Measurements from ENCODE around the gene MRRF.

Gene MRRF

DNA sequence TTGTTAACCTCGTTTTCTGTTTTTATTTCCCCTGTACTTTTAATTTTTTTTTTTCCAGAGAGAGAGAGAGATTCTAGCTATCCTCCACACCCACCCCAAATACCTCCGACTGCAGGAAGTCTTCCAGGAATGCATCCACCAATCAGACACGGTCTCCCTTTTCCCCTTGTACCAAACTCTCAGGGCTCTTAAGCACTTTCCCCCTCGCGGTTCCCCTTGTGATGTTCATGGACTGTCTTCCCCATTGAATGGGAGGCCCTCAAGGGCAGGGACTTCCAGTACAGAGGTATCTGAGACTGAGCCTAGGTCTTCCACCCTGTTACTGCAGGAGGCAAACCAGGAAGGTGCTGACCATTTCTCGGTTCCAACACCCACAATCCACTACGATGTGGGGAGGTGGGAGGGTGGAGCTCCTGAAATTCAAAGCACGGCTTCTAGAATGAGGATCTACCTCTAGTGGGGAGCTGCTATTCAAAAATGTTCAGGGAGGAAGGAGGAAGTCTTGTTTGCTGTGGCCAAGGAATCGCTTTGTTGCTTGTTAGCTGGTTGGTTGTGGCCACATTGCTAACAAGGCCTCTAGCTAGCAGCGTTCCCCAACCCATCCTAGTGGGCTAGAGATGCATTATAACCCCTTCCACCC, 68.6 kb downstream of the MRRF start:
- no peak for DNase-seq

GRCh38 chr9:122334916-122335315, 70.2 kb downstream of the MRRF start:
- no peak for DNase-seq

- no peak for DNase-seq
Measured at GRCh38 chr9:122336189-122336588, 71.5 kb downstream of the MRRF start.

GRCh38 chr9:122336866-122337555, 72.3 kb downstream of the MRRF start:
- DNase-seq = no peak

DNA sequence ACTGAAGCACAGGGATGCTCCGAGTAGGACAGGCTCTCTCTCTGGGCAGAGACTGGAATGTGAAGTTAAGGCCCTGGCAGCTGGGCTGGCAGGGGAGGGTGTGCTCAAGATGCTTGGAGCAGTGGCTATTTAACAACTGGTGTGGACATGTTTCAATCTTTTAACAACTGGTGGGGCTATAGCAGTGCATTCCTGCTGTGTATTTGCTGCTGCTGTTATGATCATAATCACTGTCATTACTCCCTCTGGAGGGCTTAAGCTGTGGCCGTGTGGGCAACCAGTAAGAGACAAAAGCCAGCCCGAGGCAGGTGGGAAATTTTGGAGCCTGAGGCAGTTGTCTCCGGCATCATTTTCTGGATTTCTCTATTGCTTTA, 72.9 kb downstream of the MRRF start:
- no peak for DNase-seq

DNA sequence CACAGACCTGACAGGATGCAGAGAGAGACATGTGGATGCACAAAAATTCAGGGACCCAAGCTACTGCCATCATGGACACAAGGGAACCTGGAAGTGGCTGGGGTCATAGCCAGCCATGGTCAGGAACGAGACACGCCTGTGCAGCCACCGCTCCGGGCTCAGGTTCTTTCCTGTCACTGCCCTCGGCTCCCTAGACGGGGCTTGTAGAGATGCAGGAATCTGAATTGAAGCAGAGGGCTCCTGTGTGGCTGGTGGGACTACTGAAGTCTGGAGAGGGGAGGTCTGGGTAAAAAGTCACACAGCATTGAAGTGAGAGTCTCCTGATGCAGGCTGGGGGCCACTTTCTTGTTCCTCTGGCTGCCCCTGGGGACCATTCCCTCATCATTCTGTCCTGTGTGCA, 73.9 kb downstream of the MRRF start:
- DNase-seq = no peak

DNA sequence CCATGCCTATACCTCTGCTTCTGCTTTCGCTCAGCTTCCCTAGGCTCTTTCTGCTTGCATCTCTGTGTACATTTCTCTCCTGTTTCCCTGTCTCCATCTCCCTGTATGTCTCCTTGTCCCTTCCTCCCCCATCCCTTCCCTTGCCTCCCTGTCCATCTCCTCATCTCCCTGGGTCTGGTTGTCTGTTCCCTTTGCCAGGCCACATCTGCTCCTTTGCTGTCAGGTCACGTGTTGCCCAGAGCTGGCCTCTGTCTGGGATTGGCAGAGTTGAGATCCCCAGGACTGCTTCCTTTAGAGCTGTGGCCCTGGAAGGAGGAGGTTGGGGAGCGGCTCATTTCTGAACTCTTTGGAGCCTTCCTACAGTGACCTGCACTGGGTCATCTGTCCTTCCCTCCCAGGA, 74.3 kb downstream of the MRRF start:
- peak; percentile 11 for DNase-seq

GRCh38 chr9:122339579-122339978, 74.9 kb downstream of the MRRF start:
- no peak for DNase-seq

- DNase-seq = no peak
Measured at GRCh38 chr9:122340161-122340560, 75.5 kb downstream of the MRRF start.

- DNase-seq = no peak
Measured at GRCh38 chr9:122342323-122343050, 77.8 kb downstream of the MRRF start.

DNA sequence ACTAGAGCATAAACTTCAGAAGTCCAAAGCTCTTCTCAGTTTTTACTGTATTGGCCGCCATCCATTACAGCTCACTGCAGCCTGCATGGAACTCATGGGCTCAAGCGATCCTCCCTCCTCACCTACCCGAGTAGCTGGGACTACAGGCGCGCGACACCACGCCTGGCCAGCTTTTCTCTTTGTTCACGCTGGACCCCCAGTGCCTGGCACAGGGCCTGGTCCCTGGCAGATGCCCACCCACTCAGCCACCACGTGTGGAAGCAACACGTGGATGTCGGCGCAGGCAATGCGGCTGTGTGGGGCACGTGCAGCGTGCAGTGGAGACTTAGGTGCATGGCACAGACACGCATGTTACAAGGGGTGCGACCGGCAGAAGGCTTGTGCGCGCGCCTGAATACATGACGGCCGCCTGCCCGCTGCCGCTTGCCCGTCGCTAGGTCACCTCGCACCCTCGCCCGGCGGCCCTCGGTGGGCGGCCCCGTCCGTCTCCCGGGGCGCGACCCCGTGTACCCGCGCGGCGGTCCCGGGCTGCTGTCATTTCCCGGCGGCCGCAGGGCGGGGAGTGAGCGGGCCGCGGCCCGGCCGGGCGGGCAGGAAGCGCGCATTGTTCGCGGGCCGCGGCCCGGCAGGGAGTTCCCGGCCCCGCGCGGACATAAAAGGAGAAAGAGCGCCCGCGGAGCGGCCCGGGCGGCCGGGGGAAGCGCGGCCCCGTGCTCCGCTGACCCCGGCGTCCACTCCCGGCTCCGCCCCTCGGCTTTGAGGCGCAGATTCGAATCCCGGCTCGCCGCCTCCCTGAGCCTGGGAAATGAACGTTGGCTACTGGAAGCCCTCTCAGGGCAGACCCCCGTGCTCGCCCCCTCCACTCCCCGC, 82.0 kb downstream of the MRRF start:
- peak; percentile 79 for DNase-seq

DNA sequence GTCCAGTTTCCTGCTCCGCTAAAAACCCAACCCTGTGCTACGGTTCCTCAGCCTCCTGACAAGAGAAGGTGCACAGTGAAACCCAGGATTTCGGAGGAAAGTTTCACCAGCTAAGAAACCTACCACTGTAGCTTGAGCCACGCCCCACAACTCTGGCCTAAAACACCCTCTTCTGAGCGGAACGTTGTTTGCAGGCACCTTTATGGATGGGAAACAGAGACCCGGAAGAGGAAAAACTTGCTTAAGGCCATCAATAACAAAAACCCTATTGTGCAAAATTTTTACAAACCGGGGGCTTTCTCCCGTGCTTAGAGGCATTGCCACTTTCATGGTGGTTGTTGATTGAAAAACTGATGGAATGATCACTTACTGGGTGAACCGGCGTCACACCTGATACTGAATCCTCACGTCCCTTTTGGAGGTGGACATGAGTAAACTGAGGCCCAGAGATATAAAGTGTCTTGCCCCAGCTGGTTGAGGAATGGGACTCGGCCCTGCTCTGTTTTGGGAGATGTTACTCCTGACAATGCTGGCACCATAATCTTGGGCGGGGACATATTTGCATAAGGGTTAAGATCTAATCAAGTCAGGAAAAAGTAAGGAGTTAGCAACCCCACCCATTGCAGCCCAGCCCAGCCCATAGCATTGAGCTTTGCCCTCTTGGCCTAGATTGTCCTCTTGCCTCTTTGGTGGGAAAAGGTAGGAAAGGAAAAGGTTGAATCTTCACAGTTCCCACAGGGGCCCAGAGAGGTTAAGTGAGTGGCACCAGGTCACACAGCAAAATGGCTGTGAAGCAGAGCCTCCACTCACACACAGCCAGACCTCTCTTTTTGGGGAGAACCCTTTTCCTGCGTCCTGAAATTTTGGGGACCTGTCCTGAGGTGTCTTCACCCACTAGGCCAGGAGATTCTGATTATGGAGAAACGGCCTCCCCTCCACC, 82.9 kb downstream of the MRRF start:
- peak; percentile 57 for DNase-seq

DNA sequence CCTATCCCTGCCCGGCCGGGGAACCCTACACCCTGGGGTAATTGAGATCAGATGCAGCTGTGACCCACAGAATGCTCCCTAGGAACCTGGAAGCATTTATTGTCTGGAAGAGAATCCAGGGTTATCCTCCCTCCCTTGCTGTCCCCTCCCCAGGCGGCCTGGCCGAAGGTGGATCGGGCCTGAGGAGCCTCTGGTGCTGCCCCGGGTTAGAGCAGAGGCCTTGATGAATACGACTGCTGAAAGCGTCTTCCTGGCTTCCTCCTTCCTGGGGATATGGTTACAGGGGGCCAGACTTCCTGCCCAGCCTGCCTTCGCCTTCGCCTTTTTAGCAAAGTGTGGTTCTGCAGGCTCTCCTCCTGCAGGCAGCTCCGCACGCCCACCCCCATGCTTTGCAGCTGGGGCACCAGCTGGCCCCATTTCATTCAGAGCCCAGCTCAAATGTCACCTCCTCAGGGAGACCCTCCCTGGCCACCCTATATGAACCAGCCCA, 83.7 kb downstream of the MRRF start:
- no peak for DNase-seq

DNA sequence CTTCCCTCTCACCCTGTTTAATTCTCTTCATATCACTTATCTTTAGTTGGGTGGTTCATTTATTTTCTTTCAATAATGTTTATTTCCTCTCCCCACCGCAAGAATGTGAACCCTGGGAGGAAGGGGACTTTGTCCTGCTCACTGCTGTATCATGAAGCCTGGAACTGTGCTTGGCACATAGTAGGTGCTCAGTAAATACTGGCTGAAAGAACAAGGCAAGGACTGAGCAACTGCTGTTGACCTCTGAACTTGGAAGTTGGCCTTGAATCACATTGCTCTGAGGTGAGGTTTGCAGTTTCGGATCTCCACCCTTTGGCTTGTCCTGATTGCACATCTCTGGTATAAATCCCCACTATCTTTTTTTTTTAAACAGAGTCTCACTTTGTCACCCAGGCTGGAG, 84.1 kb downstream of the MRRF start:
- no peak for DNase-seq

GRCh38 chr9:122349201-122349600, 84.5 kb downstream of the MRRF start:
- DNase-seq = no peak

DNA sequence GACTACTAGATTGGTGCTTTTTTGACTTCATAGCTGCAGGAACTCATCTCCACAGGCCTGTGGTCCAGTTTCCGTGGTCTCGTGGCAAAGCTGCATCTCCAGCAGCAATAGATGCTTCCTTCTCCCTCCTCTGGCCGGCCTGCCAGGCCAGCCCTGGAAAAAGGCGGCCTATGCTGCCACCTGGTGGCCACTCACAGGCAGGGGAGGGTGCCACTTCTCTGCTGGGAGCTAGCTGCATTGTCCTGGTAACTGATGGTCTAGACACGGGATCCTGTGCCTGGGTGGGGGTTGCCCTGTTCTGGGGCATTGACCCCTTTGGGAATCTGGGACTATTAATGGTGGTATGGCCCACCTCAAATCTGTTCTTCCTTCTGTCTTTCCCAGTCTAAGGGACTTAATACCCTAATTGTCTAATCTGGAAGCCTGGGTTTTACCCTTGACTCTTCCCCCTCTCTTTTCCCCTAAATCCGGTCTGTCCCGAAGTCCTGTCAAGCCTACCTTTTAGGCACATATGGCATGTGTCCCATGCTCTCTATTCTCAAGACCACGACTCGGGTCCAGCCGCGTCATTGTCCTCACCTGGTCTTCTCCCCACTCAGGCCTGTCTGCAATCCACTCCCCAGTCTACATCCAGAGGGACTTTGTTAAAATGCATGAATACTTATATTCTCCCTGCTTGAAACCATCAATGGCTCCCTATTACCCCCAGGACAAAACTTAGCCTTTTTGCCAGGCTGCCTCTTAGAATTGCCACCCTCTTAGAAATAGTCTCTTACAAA, 86.1 kb downstream of the MRRF start:
- peak; percentile 83 for DNase-seq

- DNase-seq = no peak
Measured at GRCh38 chr9:122354536-122355199, 90.0 kb downstream of the MRRF start.

DNA sequence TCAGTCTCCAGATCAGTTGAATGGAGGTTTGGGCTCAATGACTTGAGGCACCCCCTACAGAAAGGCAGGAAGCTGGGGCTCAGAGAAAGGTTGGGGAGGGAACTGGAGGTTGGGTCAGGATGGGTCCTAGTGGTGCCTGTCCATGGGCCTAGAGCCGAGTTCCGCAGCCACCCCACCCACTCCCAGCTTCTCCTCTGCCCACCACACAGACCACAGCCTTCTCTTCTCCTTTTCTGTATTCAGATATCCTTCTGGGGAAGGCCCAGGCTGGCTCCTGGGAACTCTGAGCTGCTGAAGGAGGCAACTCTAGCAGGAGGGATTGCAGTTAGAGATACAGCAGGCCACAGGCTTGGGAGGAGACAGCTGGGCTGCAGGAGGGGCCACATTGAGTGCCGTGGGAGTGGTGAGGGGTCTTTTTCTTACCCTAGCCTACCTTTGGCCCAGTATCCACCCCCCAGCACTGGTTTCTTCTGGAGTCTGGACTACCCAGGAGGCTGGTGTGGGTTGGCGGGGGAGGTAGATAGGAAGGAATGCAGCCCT, 90.7 kb downstream of the MRRF start:
- DNase-seq = no peak

DNA sequence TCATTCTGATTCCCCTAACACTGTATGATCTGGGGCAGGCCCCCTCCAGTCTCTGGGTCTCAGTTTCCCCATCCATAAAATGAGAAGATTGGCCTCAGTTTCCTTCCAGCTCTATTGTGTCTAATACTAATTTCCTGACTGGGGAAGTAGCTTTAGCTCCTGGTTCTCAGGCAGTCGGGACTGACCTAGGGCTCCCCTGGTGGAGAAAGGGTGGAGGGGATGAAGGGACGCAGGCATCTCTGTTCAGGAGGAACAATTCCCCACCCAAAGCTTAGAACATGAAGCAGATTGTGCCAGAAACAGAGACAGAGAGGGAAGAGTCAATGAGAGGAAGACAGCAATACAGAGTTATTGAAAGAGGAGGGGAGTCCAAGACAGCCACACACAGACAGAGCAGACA, 91.9 kb downstream of the MRRF start:
- DNase-seq = peak; percentile 18

DNA sequence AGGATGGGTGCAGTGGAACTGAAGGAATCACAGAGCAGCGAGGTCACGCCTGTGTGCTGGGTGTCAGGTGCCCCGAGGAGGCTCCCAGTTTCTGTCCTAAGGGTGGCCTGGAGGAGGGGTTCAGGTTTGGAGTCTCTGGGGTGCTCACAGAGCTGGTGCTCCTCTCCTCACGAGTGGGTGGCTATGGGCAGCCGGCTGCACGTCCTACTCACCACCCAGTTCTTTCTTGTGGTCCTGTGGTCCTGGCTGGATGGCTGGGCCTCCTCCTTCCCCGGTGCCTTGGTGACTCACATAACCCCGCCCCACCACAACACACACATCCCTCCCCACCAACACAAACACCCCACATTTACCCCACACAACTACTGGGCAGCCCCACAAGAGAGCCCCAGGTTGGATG, 96.2 kb downstream of the MRRF start:
- no peak for DNase-seq
